HCT116 (cell line): ENCODE measurements around the gene SHISA7. TPM values are rescaled to one million over a fixed set of nuclear protein-coding genes. Genes with fewer than 3 reads are reported as not detected.

ENCODE experiments used
- ATAC-seq: fragments of 200-7000 bp; cut with Tn5 transposase; 2 replicates; pipeline ENCODE4 v1.9.1; 2020; ENCODE audit warnings: mild to moderate bottlenecking, moderate library complexity
- BruUV-seq: library from RNA; stranded (reverse); fragments of 400-500 nt; replicated peaks from 2 replicates; lab custom pipeline; 2021; lab: Mats Ljungman, UMichigan
- CTCF ChIA-PET: fragments of 300-600 bp; sonication (Branson Sonifier 250); formaldehyde crosslinking; loops from one replicate; lab custom pipeline; 2021; ENCODE audit warnings: antibody characterized with exemption; lab: Charles Lee
- POLR2A ChIA-PET: fragments of 300-600, 350-600 bp; sonication (Branson Sonifier 250); formaldehyde crosslinking; loops from one replicate; lab custom pipeline; 2021; ENCODE audit warnings: antibody characterized with exemption; lab: Charles Lee
- RAD21 ChIA-PET, 2 experiments: fragments of 300-600 bp; sonication (Branson Sonifier 250); formaldehyde crosslinking; loops; one replicate each; lab custom pipeline; 2023; ENCODE audit warnings: low total read pairs in 2 of 2; ENCODE audit not compliant: uncharacterized antibody in 2 of 2, unreplicated experiment in 2 of 2, low non-redundant PET in 1 of 2; lab: Charles Lee
- DNase-seq: peaks from one replicate; pipeline ENCODE4 v3.0.0-alpha.2; 2010; ENCODE audit warnings: low read depth, low spot score
- H2AFZ ChIP-seq: fragments of 200-600 bp; shearing (Covaris generic), sonication (generic); 2 replicates; pipeline ENCODE4 v1.6.1; 2017; ENCODE audit warnings: low read depth, mixed run types, mixed read lengths, antibody characterized with exemption, low read length; ENCODE audit not compliant: poor library complexity, severe bottlenecking
- H3K27ac ChIP-seq: 2 replicates; pipeline ENCODE4 v1.5.1; 2012; ENCODE audit warnings: low read depth, low read length
- H3K27me3 ChIP-seq: fragments of 200-600 bp; sonication (generic); 2 replicates; pipeline ENCODE4 v1.6.1; 2016; ENCODE audit warnings: mixed run types, low read length, mixed read lengths; ENCODE audit not compliant: insufficient read depth
- H3K36me3 ChIP-seq, 2 experiments: fragments of 200-500 bp in 1 of 2; fragments of 200-600 bp in 1 of 2; sonication (Bioruptor generic) in 1 of 2; sonication (generic) in 1 of 2; 2 replicates each; pipeline versions ENCODE4 v1.5.1 to v1.6.1; 2014 to 2016; ENCODE audit warnings: low read length in 2 of 2, inconsistent platforms in 1 of 2, mixed read lengths in 1 of 2, mixed run types in 1 of 2; ENCODE audit not compliant: insufficient read depth in 2 of 2, control insufficient read depth in 1 of 2
- H3K4me1 ChIP-seq, 2 experiments: fragments of 200-600 bp in 1 of 2; sonication (generic) in 1 of 2; 2 replicates each; pipeline versions ENCODE4 v1.5.1 to v1.6.1; 2012 to 2017; ENCODE audit warnings: low read length in 2 of 2, inconsistent platforms in 1 of 2, mild to moderate bottlenecking in 1 of 2, mixed read lengths in 1 of 2, mixed run types in 1 of 2, moderate library complexity in 1 of 2; ENCODE audit not compliant: insufficient read depth in 2 of 2, control insufficient read depth in 1 of 2
- H3K4me2 ChIP-seq: fragments of 200-600 bp; sonication (generic); 2 replicates; pipeline ENCODE4 v1.6.1; 2017; ENCODE audit warnings: mixed run types, low read length, mixed read lengths
- H3K4me3 ChIP-seq, 2 experiments: fragments of 200-600 bp in 1 of 2; sonication (generic) in 1 of 2; replicated peaks in 1 of 2; 2 replicates each; pipeline ENCODE4 v1.5.1; 2011 to 2016; ENCODE audit warnings: low read length in 2 of 2, control low read depth in 1 of 2, low read depth in 1 of 2, mild to moderate bottlenecking in 1 of 2, mixed read lengths in 1 of 2, mixed run types in 1 of 2
- H3K79me2 ChIP-seq: fragments of 200-600 bp; sonication (generic); 2 replicates; pipeline ENCODE4 v1.6.1; 2017; ENCODE audit warnings: mild to moderate bottlenecking, mixed run types, low read length, moderate library complexity, mixed read lengths; ENCODE audit not compliant: insufficient read depth
- H3K9ac ChIP-seq: fragments of 200-600 bp; sonication (generic); 2 replicates; pipeline ENCODE4 v1.6.1; 2016; ENCODE audit warnings: low read length, mixed read lengths
- H3K9me2 ChIP-seq: fragments of 200-600 bp; sonication (generic), shearing (Covaris generic); 2 replicates; pipeline ENCODE4 v1.6.1; 2017; ENCODE audit warnings: mixed run types, mild to moderate bottlenecking, moderate library complexity; ENCODE audit not compliant: insufficient read depth
- H3K9me3 ChIP-seq, 2 experiments: fragments of 200-500 bp in 1 of 2; fragments of 200-600 bp in 1 of 2; sonication (Bioruptor generic) in 1 of 2; sonication (generic) in 1 of 2; 2 replicates each; pipeline ENCODE4 v1.6.1; 2014 to 2017; ENCODE audit warnings: low read length in 2 of 2, mixed read lengths in 2 of 2, inconsistent platforms in 1 of 2, low read depth in 1 of 2, mild to moderate bottlenecking in 1 of 2, mixed run types in 1 of 2, moderate library complexity in 1 of 2; ENCODE audit not compliant: control insufficient read depth in 1 of 2, insufficient read depth in 1 of 2
- H4K20me1 ChIP-seq: fragments of 200-600 bp; sonication (generic), shearing (Covaris generic); 2 replicates; pipeline ENCODE4 v1.6.1; 2017; ENCODE audit warnings: mixed run types, mild to moderate bottlenecking, moderate library complexity; ENCODE audit not compliant: insufficient read depth
- ATF3 ChIP-seq: IDR thresholded peaks from 2 replicates; pipeline ENCODE4 v1.6.1; 2012
- EGR1 ChIP-seq: IDR thresholded peaks from 2 replicates; pipeline ENCODE4 v1.6.1; 2012; ENCODE audit warnings: low read depth
- FOSL1 ChIP-seq: IDR thresholded peaks from 2 replicates; pipeline ENCODE4 v1.6.1; 2012; ENCODE audit warnings: low read depth
- YY1 ChIP-seq: IDR thresholded peaks from 2 replicates; pipeline ENCODE4 v1.6.1; 2011; ENCODE audit warnings: low read length, low read depth, moderate library complexity, mild to moderate bottlenecking; ENCODE audit not compliant: insufficient replicate concordance; ENCODE audit errors: extremely low read depth
- intact Hi-C: fragments of 100-400 bp; cut with micrococcal nuclease; formaldehyde crosslinking; loops from 2 replicates; pipeline ENCODE4 v1.10.0; 2022
- total RNA-seq: library from RNA; stranded (reverse); gene quantifications from one replicate; pipeline ENCODE4 v1.2.1, GENCODE V29; 2021; ENCODE audit not compliant: unreplicated experiment
- TF ChIP-seq, protein P1 (sequence below): IDR thresholded peaks from 2 replicates; pipeline ENCODE4 v1.6.1; 2011; ENCODE audit warnings: mild to moderate bottlenecking, low read length, moderate library complexity; ENCODE audit not compliant: insufficient replicate concordance; ENCODE audit errors: extremely low read depth

Gene SHISA7
- total RNA-seq, 1 experiment from 2014 or later = not detected

- TSS peak; percentile 76 for BruUV-seq
- TF ChIP-seq EGR1 = no peak
- TF ChIP-seq, protein P1, sequence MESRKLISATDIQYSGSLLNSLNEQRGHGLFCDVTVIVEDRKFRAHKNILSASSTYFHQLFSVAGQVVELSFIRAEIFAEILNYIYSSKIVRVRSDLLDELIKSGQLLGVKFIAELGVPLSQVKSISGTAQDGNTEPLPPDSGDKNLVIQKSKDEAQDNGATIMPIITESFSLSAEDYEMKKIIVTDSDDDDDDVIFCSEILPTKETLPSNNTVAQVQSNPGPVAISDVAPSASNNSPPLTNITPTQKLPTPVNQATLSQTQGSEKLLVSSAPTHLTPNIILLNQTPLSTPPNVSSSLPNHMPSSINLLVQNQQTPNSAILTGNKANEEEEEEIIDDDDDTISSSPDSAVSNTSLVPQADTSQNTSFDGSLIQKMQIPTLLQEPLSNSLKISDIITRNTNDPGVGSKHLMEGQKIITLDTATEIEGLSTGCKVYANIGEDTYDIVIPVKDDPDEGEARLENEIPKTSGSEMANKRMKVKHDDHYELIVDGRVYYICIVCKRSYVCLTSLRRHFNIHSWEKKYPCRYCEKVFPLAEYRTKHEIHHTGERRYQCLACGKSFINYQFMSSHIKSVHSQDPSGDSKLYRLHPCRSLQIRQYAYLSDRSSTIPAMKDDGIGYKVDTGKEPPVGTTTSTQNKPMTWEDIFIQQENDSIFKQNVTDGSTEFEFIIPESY = no peak
- no peak for TF ChIP-seq FOSL1
- TF ChIP-seq YY1 = no peak
- TF ChIP-seq ATF3 = no peak
These were observed 42.4 kb upstream of the SHISA7 start for GRCh38 chr19:55485439-55486011.

More at GRCh38 chr19:55485439-55486011, 42.4 kb upstream of the SHISA7 start:
- Histone ChIP-seq H3K9me3 (no peaks in the 10 kb centered on the region), H3K27ac (peak overlapping the region; percentile 85), H2AFZ (no peak overlapping the region), H3K36me3 (no peaks in the 10 kb centered on the region), H3K9me2 (no peaks in the 10 kb centered on the region), H3K4me1 (peaks cover 10 to 34% of the 10 kb centered on the region in 2 experiments; a peak in 3 of 4 replicates), H3K79me2 (peaks cover 7% of the 10 kb centered on the region; the same call in 1 of the 2 replicates), H3K27me3 (no peaks in the 10 kb centered on the region), H3K4me2 (peak overlapping the region; percentile 97), H4K20me1 (no peaks in the 10 kb centered on the region), H3K4me3 (peak overlapping the region; percentile 79 to 80), H3K9ac (peak overlapping the region; percentile 97)
- ATAC-seq (peak; percentile 16), DNase-seq (no peak)
- CTCF ChIA-PET = interaction anchor here (0.9 kb wide), 1 partner anchor 19 kb away, joined by 4 read pairs; no protein-coding TSS in a partner anchor
- intact Hi-C loops = no loop called here
- RAD21 ChIA-PET = no interaction called here
- POLR2A ChIA-PET = interaction anchor here (0.7 to 1.2 kb wide), 2 partner anchors 8 to 9 kb away, joined by 4 to 8 read pairs; partner anchors contain the start of gene ZNF628
